Colonic mucosa (tissue), 4 donors: ENCODE measurements around the gene ASB16. TPM values are rescaled to one million over a fixed set of nuclear protein-coding genes. Genes with fewer than 3 reads are reported as not detected.

Experiments used
- DNase-seq: peaks from one replicate; pipeline ENCODE4 v3.0.0-alpha.2; 2020
- H3K27ac ChIP-seq: fragments of 200-600 bp; one replicate; pipeline ENCODE4 v1.8.0; 2021
- H3K27me3 ChIP-seq: fragments of 200-600 bp; one replicate; pipeline ENCODE4 v1.8.0; 2021
- H3K36me3 ChIP-seq: fragments of 200-600 bp; one replicate; pipeline ENCODE4 v1.8.0; 2021
- H3K4me1 ChIP-seq: fragments of 200-600 bp; one replicate; pipeline ENCODE4 v1.8.0; 2021; ENCODE audit warnings: mild to moderate bottlenecking
- H3K4me3 ChIP-seq: fragments of 200-600 bp; one replicate; pipeline ENCODE4 v1.8.0; 2021
- H3K9ac ChIP-seq, 2 donors: one replicate each; pipeline ENCODE4 v1.7.0; 2013; ENCODE audit warnings: control low read depth in 2 of 2, low read depth in 2 of 2, low read length in 2 of 2
- H3K9me3 ChIP-seq: fragments of 200-600 bp; one replicate; pipeline ENCODE4 v1.8.0; 2021
- intact Hi-C: fragments of 100-400 bp; cut with DNase I; formaldehyde crosslinking; loops from one replicate; pipeline ENCODE4 v1.14.1; 2022
- total RNA-seq, 2 donors: library from RNA; stranded (reverse); fragmentation: NEBNext Ultra II Directional in 1 of 2; extraction: Animal tissue kit (Norgen Biotek cat#: 25700) in 1 of 2; gene quantifications; one replicate each; pipeline ENCODE4 v1.2.1, GENCODE V29; 2021
- TF ChIP-seq, protein P1 (sequence below): fragments of 200-600 bp; IDR thresholded peaks from one replicate; pipeline ENCODE4 v1.8.0; 2022; ENCODE audit warnings: antibody characterized with exemption, mild to moderate bottlenecking
- donor health status: healthy.
- donor health status: DM: no; HTN: no; CAD: no.
- donor health status: DM: no; HTN: no; CAD: no.

Gene ASB16
- total RNA-seq, 2 donors from 2014 or later, result 0.32 TPM; not detected in 1

DNA sequence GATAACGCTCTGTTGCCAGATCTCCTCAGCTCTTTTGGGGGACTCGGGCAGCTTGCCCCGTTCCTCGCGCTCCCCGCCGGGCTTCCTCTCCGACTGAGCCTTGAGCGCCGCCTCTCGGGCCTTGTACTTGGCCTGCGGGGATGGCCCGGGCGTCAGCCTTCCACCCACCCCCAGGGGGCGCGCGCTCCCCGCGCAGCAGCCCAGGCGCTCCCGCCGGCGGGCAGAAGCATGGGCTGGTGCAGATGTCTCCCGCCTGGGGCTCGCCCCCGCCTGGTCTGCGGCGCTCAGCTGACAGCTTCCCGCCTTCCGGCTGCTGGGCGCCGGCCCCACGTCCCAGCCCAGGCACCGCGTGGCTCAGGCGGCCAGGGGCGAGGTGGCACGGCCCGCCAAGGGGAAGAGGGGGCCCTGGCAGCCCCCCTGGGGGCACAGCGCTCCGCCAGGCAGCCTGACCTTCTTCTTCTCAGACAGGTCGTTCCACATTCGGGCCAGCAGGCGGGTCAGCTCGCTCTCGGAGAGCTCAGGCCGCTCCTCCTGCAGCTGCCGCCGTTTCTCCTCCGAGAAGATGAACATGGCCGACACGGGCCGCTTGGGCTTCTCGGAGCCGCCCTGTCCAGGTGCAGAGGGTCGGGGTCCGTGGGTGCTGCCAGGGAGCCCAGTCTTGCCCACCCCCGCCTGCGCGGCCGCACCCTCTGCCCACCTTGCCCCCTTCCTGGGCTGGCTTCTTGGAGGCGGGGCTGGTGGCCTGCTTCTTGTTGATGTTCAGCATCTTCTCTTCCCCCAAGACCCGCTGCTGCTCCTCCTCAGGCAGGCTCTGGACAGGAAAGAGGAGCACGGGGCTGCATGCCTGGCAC, 40.1 kb downstream of the ASB16 start:
- Histone ChIP-seq H3K27me3 (no peaks in the 10 kb centered on the region), H3K9ac (peak overlapping the region; percentile 0 to 65), H3K9me3 (no peaks in the 10 kb centered on the region), H3K36me3 (peaks cover 11% of the 10 kb centered on the region), H3K4me3 (peak overlapping the region; percentile 4), H3K4me1 (peaks cover 4% of the 10 kb centered on the region), H3K27ac (no peak overlapping the region)
- TF ChIP-seq, protein P1, sequence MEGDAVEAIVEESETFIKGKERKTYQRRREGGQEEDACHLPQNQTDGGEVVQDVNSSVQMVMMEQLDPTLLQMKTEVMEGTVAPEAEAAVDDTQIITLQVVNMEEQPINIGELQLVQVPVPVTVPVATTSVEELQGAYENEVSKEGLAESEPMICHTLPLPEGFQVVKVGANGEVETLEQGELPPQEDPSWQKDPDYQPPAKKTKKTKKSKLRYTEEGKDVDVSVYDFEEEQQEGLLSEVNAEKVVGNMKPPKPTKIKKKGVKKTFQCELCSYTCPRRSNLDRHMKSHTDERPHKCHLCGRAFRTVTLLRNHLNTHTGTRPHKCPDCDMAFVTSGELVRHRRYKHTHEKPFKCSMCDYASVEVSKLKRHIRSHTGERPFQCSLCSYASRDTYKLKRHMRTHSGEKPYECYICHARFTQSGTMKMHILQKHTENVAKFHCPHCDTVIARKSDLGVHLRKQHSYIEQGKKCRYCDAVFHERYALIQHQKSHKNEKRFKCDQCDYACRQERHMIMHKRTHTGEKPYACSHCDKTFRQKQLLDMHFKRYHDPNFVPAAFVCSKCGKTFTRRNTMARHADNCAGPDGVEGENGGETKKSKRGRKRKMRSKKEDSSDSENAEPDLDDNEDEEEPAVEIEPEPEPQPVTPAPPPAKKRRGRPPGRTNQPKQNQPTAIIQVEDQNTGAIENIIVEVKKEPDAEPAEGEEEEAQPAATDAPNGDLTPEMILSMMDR, result peak; percentile 99
- DNase-seq, result peak; percentile 87
- intact Hi-C loops, result loop anchor here (5.0 kb wide), 1 partner anchor 112 kb away; the partner anchor contains the start of gene SLC25A39

- H3K27ac ChIP-seq, result no peak overlapping the region
- H3K4me1 ChIP-seq, result peaks cover 4% of the 10 kb centered on the region
- intact Hi-C loops, result loop anchor here (5.0 kb wide), 1 partner anchor 111 kb away; the partner anchor contains the start of gene SLC25A39
- peak overlapping the region in 1 of 2 donors; percentile 0 for H3K9ac ChIP-seq
- H3K4me3 ChIP-seq, result no peak overlapping the region
- no peak for DNase-seq
- TF ChIP-seq, protein P1, result no peak
- H3K27me3 ChIP-seq, result no peaks in the 10 kb centered on the region
- no peaks in the 10 kb centered on the region for H3K9me3 ChIP-seq
- peaks cover 19% of the 10 kb centered on the region for H3K36me3 ChIP-seq
Observed at GRCh38 chr17:44211281-44212265, 41.1 kb downstream of the ASB16 start.

GRCh38 chr17:44212507-44213402, 42.3 kb downstream of the ASB16 start:
- no peak for DNase-seq
- intact Hi-C loops, result loop anchor here (5.0 kb wide), 1 partner anchor 110 kb away; the partner anchor contains the start of gene SLC25A39
- H3K27me3 ChIP-seq, result no peaks in the 10 kb centered on the region
- H3K4me3 ChIP-seq, result no peak overlapping the region
- TF ChIP-seq, protein P1, result no peak
- H3K27ac ChIP-seq, result no peak overlapping the region
- H3K4me1 ChIP-seq, result peaks cover 4% of the 10 kb centered on the region
- peaks cover 19% of the 10 kb centered on the region for H3K36me3 ChIP-seq
- H3K9ac ChIP-seq, result no peak overlapping the region
- no peaks in the 10 kb centered on the region for H3K9me3 ChIP-seq

DNA sequence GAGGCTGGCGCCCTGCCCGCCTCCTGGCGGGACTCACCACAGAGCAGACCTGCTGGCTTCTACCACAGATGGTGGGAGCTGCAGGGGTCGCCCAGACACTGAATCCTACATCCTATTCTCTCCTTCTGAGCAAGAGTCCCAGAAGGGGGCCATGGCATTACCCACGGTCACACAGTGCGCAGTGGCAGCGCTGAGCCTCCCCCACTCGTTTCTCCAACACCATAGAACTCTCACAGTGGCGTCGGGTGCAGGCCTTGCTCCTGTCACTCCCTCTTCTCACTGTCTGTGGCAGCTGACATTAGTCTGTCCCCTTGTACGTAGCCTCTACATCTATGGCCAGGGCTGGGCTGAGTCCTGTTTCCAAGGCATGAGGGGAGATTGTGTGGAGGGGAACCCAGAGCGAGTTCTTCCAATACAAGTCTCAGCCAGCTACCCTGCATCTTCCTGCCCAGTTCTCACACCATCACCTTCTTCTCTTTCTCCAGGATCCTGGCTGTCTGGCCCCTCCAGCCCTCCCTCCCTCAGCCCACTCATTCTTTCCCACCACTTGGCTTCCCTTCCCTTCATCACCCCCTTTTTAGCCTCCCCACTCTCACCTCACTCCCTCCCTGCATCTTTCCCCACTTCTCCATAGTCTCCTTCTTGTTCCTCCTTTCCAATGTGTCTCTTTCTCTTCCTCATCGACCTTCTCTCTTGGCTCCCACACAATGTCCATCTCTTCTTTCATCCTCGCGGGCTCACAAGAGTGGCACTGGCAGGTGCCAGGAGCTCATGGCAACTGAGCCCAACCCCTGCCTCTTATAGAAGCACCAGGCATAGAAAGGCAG, 43.1 kb downstream of the ASB16 start:
- no peak for DNase-seq
- H3K9ac ChIP-seq, result no peak overlapping the region
- no peak overlapping the region for H3K4me3 ChIP-seq
- H3K36me3 ChIP-seq, result peaks cover 19% of the 10 kb centered on the region
- TF ChIP-seq, protein P1, result no peak
- no peaks in the 10 kb centered on the region for H3K27me3 ChIP-seq
- no peak overlapping the region for H3K27ac ChIP-seq
- intact Hi-C loops, result loop anchor here (5.0 kb wide), 1 partner anchor 109 kb away; the partner anchor contains the start of gene SLC25A39
- H3K4me1 ChIP-seq, result peaks cover 4% of the 10 kb centered on the region
- no peaks in the 10 kb centered on the region for H3K9me3 ChIP-seq
